ENCODE measurements around the gene NPAS3.

The NPAS3 gene

GRCh38 chr14:33532553-33532952 is 593.9 kb downstream of the NPAS3 start:
- no peaks in the 10 kb centered on the region for H3F3A ChIP-seq (ENCODE audit: insufficient read depth, low read length)
- no peaks in the 10 kb centered on the region for H3K79me2 ChIP-seq (ENCODE audit: low read length)
- no peaks in the 10 kb centered on the region for H3K9me3 ChIP-seq (replicated peaks; ENCODE audit: insufficient read depth, low read length)
- H3K36me3 ChIP-seq (replicated peaks; ENCODE audit: insufficient read depth, low read length), result no peaks in the 10 kb centered on the region
- no peak overlapping the region for H3K4me2 ChIP-seq (ENCODE audit: low read depth, low read length)
- TF ChIP-seq EZH2phosphoT487 (IDR thresholded peaks at IDR 0.05; ENCODE audit: low read length) (no peak), EZH2 (optimal IDR thresholded peaks at IDR 0.05; ENCODE audit: low read depth, low read length) (no peak), CTCF (IDR thresholded peaks at IDR 0.05; ENCODE audit: low read length) (no peak)
- H3K27ac ChIP-seq (ENCODE audit: low read length), result no peak overlapping the region
- no peak overlapping the region for H2AFZ ChIP-seq (ENCODE audit: low read length)
- H3K27me3 ChIP-seq (replicated peaks; ENCODE audit: insufficient read depth, low read length), result no peaks in the 10 kb centered on the region
- no peaks in the 10 kb centered on the region for H4K20me1 ChIP-seq (ENCODE audit: insufficient read depth, low read length)
- no peak overlapping the region for H3K9ac ChIP-seq (ENCODE audit: low read length)
- no peak overlapping the region for H3K4me3 ChIP-seq (ENCODE audit: low read length)
- no peaks in the 10 kb centered on the region for H3K4me1 ChIP-seq (ENCODE audit: low read length)
- DNase-seq, result no peak
- H3K9me2 ChIP-seq (replicated peaks; ENCODE audit: insufficient read depth, low read length), result no peaks in the 10 kb centered on the region

GRCh38 chr14:33534104-33534503 is 595.4 kb downstream of the NPAS3 start:
- H2AFZ ChIP-seq (ENCODE audit: low read length), result no peak overlapping the region
- TF ChIP-seq EZH2 (optimal IDR thresholded peaks at IDR 0.05; ENCODE audit: low read depth, low read length) (no peak), CTCF (IDR thresholded peaks at IDR 0.05; ENCODE audit: low read length) (no peak), EZH2phosphoT487 (IDR thresholded peaks at IDR 0.05; ENCODE audit: low read length) (no peak)
- no peaks in the 10 kb centered on the region for H3K36me3 ChIP-seq (replicated peaks; ENCODE audit: insufficient read depth, low read length)
- H3K4me1 ChIP-seq (ENCODE audit: low read length), result no peaks in the 10 kb centered on the region
- H3K4me3 ChIP-seq (ENCODE audit: low read length), result no peak overlapping the region
- H3K9me2 ChIP-seq (replicated peaks; ENCODE audit: insufficient read depth, low read length), result no peaks in the 10 kb centered on the region
- no peaks in the 10 kb centered on the region for H3K9me3 ChIP-seq (replicated peaks; ENCODE audit: insufficient read depth, low read length)
- no peaks in the 10 kb centered on the region for H3F3A ChIP-seq (ENCODE audit: insufficient read depth, low read length)
- DNase-seq, result no peak
- H3K27me3 ChIP-seq (replicated peaks; ENCODE audit: insufficient read depth, low read length), result no peaks in the 10 kb centered on the region
- H3K79me2 ChIP-seq (ENCODE audit: low read length), result no peaks in the 10 kb centered on the region
- no peak overlapping the region for H3K4me2 ChIP-seq (ENCODE audit: low read depth, low read length)
- no peak overlapping the region for H3K27ac ChIP-seq (ENCODE audit: low read length)
- no peak overlapping the region for H3K9ac ChIP-seq (ENCODE audit: low read length)
- H4K20me1 ChIP-seq (ENCODE audit: insufficient read depth, low read length), result no peaks in the 10 kb centered on the region

GRCh38 chr14:33534632-33535031 is 596.0 kb downstream of the NPAS3 start:
- H3K9me2 ChIP-seq (replicated peaks; ENCODE audit: insufficient read depth, low read length), result no peaks in the 10 kb centered on the region
- no peak overlapping the region for H2AFZ ChIP-seq (ENCODE audit: low read length)
- H3K27me3 ChIP-seq (replicated peaks; ENCODE audit: insufficient read depth, low read length), result no peaks in the 10 kb centered on the region
- no peaks in the 10 kb centered on the region for H4K20me1 ChIP-seq (ENCODE audit: insufficient read depth, low read length)
- H3F3A ChIP-seq (ENCODE audit: insufficient read depth, low read length), result no peaks in the 10 kb centered on the region
- no peak overlapping the region for H3K4me2 ChIP-seq (ENCODE audit: low read depth, low read length)
- H3K36me3 ChIP-seq (replicated peaks; ENCODE audit: insufficient read depth, low read length), result no peaks in the 10 kb centered on the region
- no peak overlapping the region for H3K4me3 ChIP-seq (ENCODE audit: low read length)
- DNase-seq, result no peak
- no peaks in the 10 kb centered on the region for H3K4me1 ChIP-seq (ENCODE audit: low read length)
- H3K27ac ChIP-seq (ENCODE audit: low read length), result no peak overlapping the region
- no peak overlapping the region for H3K9ac ChIP-seq (ENCODE audit: low read length)
- H3K9me3 ChIP-seq (replicated peaks; ENCODE audit: insufficient read depth, low read length), result no peaks in the 10 kb centered on the region
- no peak for TF ChIP-seq EZH2phosphoT487 (IDR thresholded peaks at IDR 0.05; ENCODE audit: low read length)
- TF ChIP-seq EZH2 (optimal IDR thresholded peaks at IDR 0.05; ENCODE audit: low read depth, low read length), result no peak
- no peak for TF ChIP-seq CTCF (IDR thresholded peaks at IDR 0.05; ENCODE audit: low read length)
- H3K79me2 ChIP-seq (ENCODE audit: low read length), result no peaks in the 10 kb centered on the region
